ENCODE results near the gene KLHL35.

KLHL35 gene

DNA sequence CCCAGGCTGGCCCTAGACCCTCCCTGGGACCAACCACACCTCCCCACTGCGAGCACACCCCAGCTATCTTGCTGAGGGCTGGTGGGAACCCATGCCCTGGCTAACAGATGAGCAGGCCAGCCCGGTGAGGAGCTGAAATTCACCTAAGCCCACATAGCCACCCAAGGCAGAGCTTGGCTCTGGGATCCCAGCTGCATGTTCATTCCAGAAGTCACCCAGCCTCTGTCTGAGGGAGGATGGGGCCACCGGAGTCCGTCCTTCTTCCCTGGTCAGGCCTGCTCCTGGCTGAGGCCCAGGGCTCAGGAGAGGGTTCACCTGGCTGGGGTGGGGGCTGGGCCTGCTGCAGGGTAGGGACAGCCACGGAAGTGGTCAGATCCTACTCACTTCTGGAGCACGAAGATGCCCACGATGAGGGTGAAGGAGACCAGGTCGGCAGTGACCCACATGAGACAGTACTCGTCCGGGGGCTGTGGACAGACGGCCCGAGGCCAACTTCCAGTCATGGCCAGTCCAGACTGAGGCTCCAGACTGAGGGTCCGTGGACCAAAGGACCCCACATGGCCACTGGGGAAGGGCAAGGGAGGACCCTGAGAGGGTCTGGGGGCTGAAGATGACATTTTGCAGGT, 6.6 kb upstream of the KLHL35 start:
- TF ChIP-seq TAF1 (IDR thresholded peaks at IDR 0.05; ENCODE audit: borderline replicate concordance, insufficient read depth, low read length) (no peak), POLR2AphosphoS5 (IDR thresholded peaks at IDR 0.05; ENCODE audit: low read depth, low read length) (no peak), FOXP2 (optimal IDR thresholded peaks at IDR 0.05; ENCODE audit: borderline replicate concordance, extremely low read depth, extremely low read length, insufficient read depth) (no peak), SIN3A (IDR thresholded peaks at IDR 0.05; ENCODE audit: borderline replicate concordance, insufficient read depth, low read length) (no peak)
- TF ChIP-seq, protein P1, sequence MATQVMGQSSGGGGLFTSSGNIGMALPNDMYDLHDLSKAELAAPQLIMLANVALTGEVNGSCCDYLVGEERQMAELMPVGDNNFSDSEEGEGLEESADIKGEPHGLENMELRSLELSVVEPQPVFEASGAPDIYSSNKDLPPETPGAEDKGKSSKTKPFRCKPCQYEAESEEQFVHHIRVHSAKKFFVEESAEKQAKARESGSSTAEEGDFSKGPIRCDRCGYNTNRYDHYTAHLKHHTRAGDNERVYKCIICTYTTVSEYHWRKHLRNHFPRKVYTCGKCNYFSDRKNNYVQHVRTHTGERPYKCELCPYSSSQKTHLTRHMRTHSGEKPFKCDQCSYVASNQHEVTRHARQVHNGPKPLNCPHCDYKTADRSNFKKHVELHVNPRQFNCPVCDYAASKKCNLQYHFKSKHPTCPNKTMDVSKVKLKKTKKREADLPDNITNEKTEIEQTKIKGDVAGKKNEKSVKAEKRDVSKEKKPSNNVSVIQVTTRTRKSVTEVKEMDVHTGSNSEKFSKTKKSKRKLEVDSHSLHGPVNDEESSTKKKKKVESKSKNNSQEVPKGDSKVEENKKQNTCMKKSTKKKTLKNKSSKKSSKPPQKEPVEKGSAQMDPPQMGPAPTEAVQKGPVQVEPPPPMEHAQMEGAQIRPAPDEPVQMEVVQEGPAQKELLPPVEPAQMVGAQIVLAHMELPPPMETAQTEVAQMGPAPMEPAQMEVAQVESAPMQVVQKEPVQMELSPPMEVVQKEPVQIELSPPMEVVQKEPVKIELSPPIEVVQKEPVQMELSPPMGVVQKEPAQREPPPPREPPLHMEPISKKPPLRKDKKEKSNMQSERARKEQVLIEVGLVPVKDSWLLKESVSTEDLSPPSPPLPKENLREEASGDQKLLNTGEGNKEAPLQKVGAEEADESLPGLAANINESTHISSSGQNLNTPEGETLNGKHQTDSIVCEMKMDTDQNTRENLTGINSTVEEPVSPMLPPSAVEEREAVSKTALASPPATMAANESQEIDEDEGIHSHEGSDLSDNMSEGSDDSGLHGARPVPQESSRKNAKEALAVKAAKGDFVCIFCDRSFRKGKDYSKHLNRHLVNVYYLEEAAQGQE (IDR thresholded peaks at IDR 0.05; ENCODE audit: insufficient read depth in 1 of 2, low read depth in 2 of 2, low read length in 2 of 2) = no peak

DNA sequence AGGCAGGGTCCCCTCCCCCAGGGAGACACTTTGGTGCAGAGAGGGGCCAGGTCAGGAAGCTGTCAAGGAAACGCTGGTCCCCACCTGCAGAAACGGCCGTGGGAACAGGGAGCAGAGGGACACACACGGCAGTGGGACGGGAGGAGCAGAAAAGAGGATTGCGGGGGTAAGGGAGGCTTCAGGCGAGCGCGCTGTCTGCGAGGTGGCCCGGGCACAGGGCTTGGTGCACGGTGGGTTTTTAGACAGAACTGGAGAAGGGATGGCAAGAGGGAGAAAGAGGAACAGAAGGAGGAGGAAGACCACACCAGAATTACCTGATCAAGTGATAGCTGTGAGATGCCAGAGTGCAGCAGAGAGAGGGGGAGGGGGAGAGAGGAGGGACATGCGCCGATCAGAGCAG, 6.0 kb upstream of the KLHL35 start:
- TF ChIP-seq POLR2AphosphoS5 (IDR thresholded peaks at IDR 0.05; ENCODE audit: low read depth, low read length) (no peak), TAF1 (IDR thresholded peaks at IDR 0.05; ENCODE audit: borderline replicate concordance, insufficient read depth, low read length) (no peak), FOXP2 (optimal IDR thresholded peaks at IDR 0.05; ENCODE audit: borderline replicate concordance, extremely low read depth, extremely low read length, insufficient read depth) (no peak), SIN3A (IDR thresholded peaks at IDR 0.05; ENCODE audit: borderline replicate concordance, insufficient read depth, low read length) (no peak)
- TF ChIP-seq, protein P1 (IDR thresholded peaks at IDR 0.05; ENCODE audit: insufficient read depth in 1 of 2, low read depth in 2 of 2, low read length in 2 of 2) = no peak

DNA sequence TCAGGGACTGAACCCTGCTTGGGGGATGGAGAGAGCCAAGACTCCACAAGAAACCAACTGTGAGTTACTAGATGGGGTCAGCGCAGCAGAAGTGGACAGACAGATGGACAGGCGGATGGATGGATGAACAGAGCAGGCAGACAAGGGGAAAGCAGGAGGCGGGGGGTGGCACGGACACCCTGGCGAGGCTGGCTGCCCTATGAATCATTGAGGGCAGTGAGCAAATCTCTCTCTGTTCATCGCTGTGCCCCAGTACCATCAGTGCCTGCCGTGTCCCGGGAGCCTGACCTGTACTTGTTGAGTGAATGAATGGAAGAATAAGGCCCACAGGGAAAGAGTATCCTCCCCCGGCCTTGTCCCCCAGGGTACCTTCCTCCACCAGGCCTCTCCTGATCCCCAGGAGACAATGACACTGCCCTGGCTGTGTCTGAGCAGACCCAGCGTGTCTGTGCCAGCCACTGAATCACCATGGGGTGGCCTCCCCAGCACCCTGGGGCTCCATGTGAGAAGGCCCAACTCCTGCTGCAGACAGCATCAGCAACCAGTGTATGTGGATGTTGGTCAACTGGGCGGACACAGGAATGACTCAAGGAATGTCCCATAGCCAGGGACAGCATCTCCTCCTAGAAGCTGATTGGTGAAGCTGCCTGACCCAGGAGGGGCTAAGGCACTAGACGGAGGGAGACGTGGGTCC, 5.1 kb upstream of the KLHL35 start:
- TF ChIP-seq SIN3A (IDR thresholded peaks at IDR 0.05; ENCODE audit: borderline replicate concordance, insufficient read depth, low read length) (no peak), POLR2AphosphoS5 (IDR thresholded peaks at IDR 0.05; ENCODE audit: low read depth, low read length) (no peak), FOXP2 (optimal IDR thresholded peaks at IDR 0.05; ENCODE audit: borderline replicate concordance, extremely low read depth, extremely low read length, insufficient read depth) (no peak), TAF1 (IDR thresholded peaks at IDR 0.05; ENCODE audit: borderline replicate concordance, insufficient read depth, low read length) (no peak)
- TF ChIP-seq, protein P1 (IDR thresholded peaks at IDR 0.05; ENCODE audit: insufficient read depth in 1 of 2, low read depth in 2 of 2, low read length in 2 of 2) = no peak

DNA sequence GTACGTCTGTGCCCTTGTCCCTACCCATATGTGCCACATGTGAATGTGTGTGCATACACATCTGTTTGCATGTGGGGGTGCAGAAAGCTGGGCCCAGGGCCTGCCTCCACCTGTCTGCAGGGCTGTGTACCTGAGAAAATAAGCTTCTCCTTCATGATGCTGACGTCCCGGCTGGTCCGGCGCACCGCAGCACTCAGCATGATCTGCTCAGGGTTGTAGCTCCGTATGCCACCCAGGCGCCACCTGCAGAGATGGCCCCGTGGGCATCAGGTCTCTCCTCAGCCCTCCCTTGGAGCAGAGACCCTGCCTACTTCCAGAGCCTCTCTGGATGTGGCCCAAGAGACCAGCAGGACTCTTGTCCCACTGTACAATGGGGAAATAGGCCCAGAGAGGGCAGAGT, 3.8 kb upstream of the KLHL35 start:
- no peak for TF ChIP-seq TAF1 (IDR thresholded peaks at IDR 0.05; ENCODE audit: borderline replicate concordance, insufficient read depth, low read length)
- no peak for TF ChIP-seq POLR2AphosphoS5 (IDR thresholded peaks at IDR 0.05; ENCODE audit: low read depth, low read length)
- TF ChIP-seq, protein P1 (IDR thresholded peaks at IDR 0.05; ENCODE audit: insufficient read depth in 1 of 2, low read depth in 2 of 2, low read length in 2 of 2) = no peak
- no peak for TF ChIP-seq SIN3A (IDR thresholded peaks at IDR 0.05; ENCODE audit: borderline replicate concordance, insufficient read depth, low read length)
- TF ChIP-seq FOXP2 (optimal IDR thresholded peaks at IDR 0.05; ENCODE audit: borderline replicate concordance, extremely low read depth, extremely low read length, insufficient read depth) = no peak

Measured in PFSK-1 (cell line).